Measurements from ENCODE around the gene ZBTB7A.

The ZBTB7A gene

GRCh38 chr19:4082172-4082571 lies 15.5 kb upstream of the ZBTB7A start:
- H3K4me3 ChIP-seq (replicated peaks; ENCODE audit: insufficient read depth, low read length): no peak overlapping the region
- no peaks in the 10 kb centered on the region for H3K27me3 ChIP-seq (ENCODE audit: insufficient read depth, poor library complexity, severe bottlenecking)
- H3K27ac ChIP-seq (replicated peaks): no peak overlapping the region
- no peak for DNase-seq (ENCODE audit: low read depth in 1 of 2, low spot score in 1 of 2)
- no peak for TF ChIP-seq CTCF (IDR thresholded peaks at IDR 0.05; ENCODE audit: insufficient read depth, low read length)
- TF ChIP-seq POLR2AphosphoS5 (IDR thresholded peaks at IDR 0.05; ENCODE audit: low read depth): no peak
- no peak for TF ChIP-seq GABPA (IDR thresholded peaks at IDR 0.05; ENCODE audit: low read depth)
- TF ChIP-seq SPI1 (IDR thresholded peaks at IDR 0.05; ENCODE audit: borderline replicate concordance, low read depth): no peak
- no peak for TF ChIP-seq REST (IDR thresholded peaks at IDR 0.05; ENCODE audit: insufficient replicate concordance, low read depth)

- TF ChIP-seq POLR2AphosphoS5 (IDR thresholded peaks at IDR 0.05; ENCODE audit: low read depth) (no peak), REST (IDR thresholded peaks at IDR 0.05; ENCODE audit: insufficient replicate concordance, low read depth) (no peak), GABPA (IDR thresholded peaks at IDR 0.05; ENCODE audit: low read depth) (no peak), SPI1 (IDR thresholded peaks at IDR 0.05; ENCODE audit: borderline replicate concordance, low read depth) (no peak)
- H3K27ac ChIP-seq (replicated peaks): no peak overlapping the region
- peak in 1 of 2 experiments; percentile 65 for DNase-seq (ENCODE audit: low read depth in 1 of 2, low spot score in 1 of 2)
- H3K27me3 ChIP-seq (ENCODE audit: insufficient read depth, poor library complexity, severe bottlenecking): no peaks in the 10 kb centered on the region
- no peak overlapping the region for H3K4me3 ChIP-seq (replicated peaks; ENCODE audit: insufficient read depth, low read length)
Observed at GRCh38 chr19:4081441-4082129, 14.9 kb upstream of the ZBTB7A start.

GRCh38 chr19:4080473-4080872 lies 13.8 kb upstream of the ZBTB7A start:
- DNase-seq (ENCODE audit: low read depth in 1 of 2, low spot score in 1 of 2): no peak
- H3K27me3 ChIP-seq (ENCODE audit: insufficient read depth, poor library complexity, severe bottlenecking): no peaks in the 10 kb centered on the region
- no peak for TF ChIP-seq SPI1 (IDR thresholded peaks at IDR 0.05; ENCODE audit: borderline replicate concordance, low read depth)
- TF ChIP-seq REST (IDR thresholded peaks at IDR 0.05; ENCODE audit: insufficient replicate concordance, low read depth): no peak
- no peak for TF ChIP-seq POLR2AphosphoS5 (IDR thresholded peaks at IDR 0.05; ENCODE audit: low read depth)
- no peak for TF ChIP-seq GABPA (IDR thresholded peaks at IDR 0.05; ENCODE audit: low read depth)
- TF ChIP-seq CTCF (IDR thresholded peaks at IDR 0.05; ENCODE audit: insufficient read depth, low read length): no peak
- no peak overlapping the region for H3K27ac ChIP-seq (replicated peaks)
- H3K4me3 ChIP-seq (replicated peaks; ENCODE audit: insufficient read depth, low read length): no peak overlapping the region

All from HL-60 (cell line).